ENCODE data around the gene PRPF8. TPM values are rescaled to one million over a fixed set of nuclear protein-coding genes. Genes with fewer than 3 reads are reported as not detected.

The PRPF8 gene
- total RNA-seq, 1 donor from 2014 or later, result 449 TPM

GRCh38 chr17:1651559-1651844 lies 33.2 kb downstream of the PRPF8 start:
- H3K36me3 Mint-ChIP-seq (ENCODE audit: low read depth), result peaks cover 20% of the 10 kb centered on the region
- no peak for DNase-seq (ENCODE audit: low read depth, low spot score)

GRCh38 chr17:1650731-1651558 lies 33.7 kb downstream of the PRPF8 start:
- peak overlapping the region; percentile 31 for H3K4me3 Mint-ChIP-seq
- TF ChIP-seq CTCF (conservative IDR thresholded peaks at IDR 0.05), result no peak
- H3K27ac Mint-ChIP-seq (ENCODE audit: unreplicated experiment), result no peak overlapping the region
- H3K4me1 Mint-ChIP-seq, result peaks cover 13% of the 10 kb centered on the region
- no peak for DNase-seq (ENCODE audit: low read depth, low spot score)
- H3K27me3 Mint-ChIP-seq (ENCODE audit: low read depth), result peaks cover 3% of the 10 kb centered on the region
- no peaks in the 10 kb centered on the region for H3K9me3 Mint-ChIP-seq
- peaks cover 15% of the 10 kb centered on the region for H3K36me3 Mint-ChIP-seq (ENCODE audit: low read depth)

More at GRCh38 chr17:1651559-1651844, 33.2 kb downstream of the PRPF8 start:
- H3K9me3 Mint-ChIP-seq, result no peaks in the 10 kb centered on the region
- no peak overlapping the region for H3K4me3 Mint-ChIP-seq
- H3K4me1 Mint-ChIP-seq, result peaks cover 8% of the 10 kb centered on the region
- no peak overlapping the region for H3K27ac Mint-ChIP-seq (ENCODE audit: unreplicated experiment)
- no peaks in the 10 kb centered on the region for H3K27me3 Mint-ChIP-seq (ENCODE audit: low read depth)
- TF ChIP-seq CTCF (conservative IDR thresholded peaks at IDR 0.05), result no peak

- Mint-ChIP-seq H3K27ac (ENCODE audit: unreplicated experiment) (no peak within 1 kb of the TSS), H3K27me3 (ENCODE audit: low read depth) (peaks cover 11% of the 10 kb centered on the region), H3K36me3 (ENCODE audit: low read depth) (peaks cover 13% of the 10 kb centered on the region), H3K4me1 (peaks cover 21% of the 10 kb centered on the region), H3K9me3 (no peaks in the 10 kb centered on the region), H3K4me3 (peak within 1 kb of the TSS; percentile 72)
- no peak for DNase-seq (ENCODE audit: low read depth, low spot score)
- TF ChIP-seq CTCF (conservative IDR thresholded peaks at IDR 0.05), result no peak
These were observed 34.7 kb downstream of the PRPF8 start, which contains the start of gene RILP for GRCh38 chr17:1649844-1650501. Gene RILP (minus strand): TSS chr17:1649866. CDS start chr17:1649804, 62 bp downstream.

- Mint-ChIP-seq H3K27me3 (ENCODE audit: low read depth) (peaks cover 18% of the 10 kb centered on the region), H3K4me3 (peak overlapping the region; percentile 59), H3K27ac (ENCODE audit: unreplicated experiment) (no peak overlapping the region), H3K4me1 (peaks cover 23% of the 10 kb centered on the region), H3K9me3 (no peaks in the 10 kb centered on the region), H3K36me3 (ENCODE audit: low read depth) (peaks cover 11% of the 10 kb centered on the region)
- peak; percentile 97 for DNase-seq (ENCODE audit: low read depth, low spot score)
- TF ChIP-seq CTCF (conservative IDR thresholded peaks at IDR 0.05), result peak; percentile 84
These were observed 35.5 kb downstream of the PRPF8 start for GRCh38 chr17:1648963-1649843.
